GF-D8 (cell line): ENCODE results near the gene C8A.

Experiments
- DNase-seq: peaks from one replicate; lab custom pipeline; 2025; lab: John Stamatoyannopoulos, UW

Gene C8A

DNA sequence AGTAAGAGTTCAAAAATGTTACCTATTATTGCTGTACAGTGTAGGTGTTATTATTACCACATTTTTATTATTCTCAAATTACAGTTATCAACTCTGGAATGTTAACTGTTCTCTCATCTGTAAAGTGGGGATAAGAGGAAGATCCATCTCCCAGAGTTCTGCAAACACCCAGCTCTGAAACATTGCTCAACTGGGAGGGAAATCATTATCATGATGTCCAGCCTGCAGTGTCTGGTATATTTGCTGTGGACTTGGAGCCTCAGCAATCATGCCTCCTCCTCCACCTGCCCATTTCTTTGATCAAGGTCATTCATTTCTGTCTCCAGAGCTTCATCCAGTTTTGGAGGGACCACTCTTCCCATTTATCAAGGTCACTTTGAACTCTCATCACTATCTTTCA lies 39.4 kb downstream of the C8A start:
- DNase-seq, result no peak

GRCh38 chr1:56897150-56898004 lies 42.8 kb downstream of the C8A start:
- DNase-seq, result no peak

DNA sequence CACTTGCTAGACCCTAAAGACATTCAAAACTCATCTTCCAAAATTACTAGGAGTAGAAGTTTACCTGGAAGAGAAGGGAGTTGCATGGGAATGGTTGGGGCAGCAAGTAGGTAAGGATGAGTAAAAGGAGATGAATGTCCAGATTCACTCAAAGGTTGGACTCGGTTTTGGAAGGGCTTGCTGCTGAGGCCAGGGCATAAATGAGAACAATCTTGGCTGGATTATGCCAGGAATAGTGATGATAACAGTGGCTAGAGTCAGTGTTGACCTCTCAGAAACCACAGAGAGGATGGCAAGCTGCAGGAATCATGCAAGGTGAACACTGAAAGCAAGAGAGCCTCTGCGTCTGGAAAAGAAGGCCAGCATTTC lies 43.4 kb downstream of the C8A start:
- no peak for DNase-seq

DNA sequence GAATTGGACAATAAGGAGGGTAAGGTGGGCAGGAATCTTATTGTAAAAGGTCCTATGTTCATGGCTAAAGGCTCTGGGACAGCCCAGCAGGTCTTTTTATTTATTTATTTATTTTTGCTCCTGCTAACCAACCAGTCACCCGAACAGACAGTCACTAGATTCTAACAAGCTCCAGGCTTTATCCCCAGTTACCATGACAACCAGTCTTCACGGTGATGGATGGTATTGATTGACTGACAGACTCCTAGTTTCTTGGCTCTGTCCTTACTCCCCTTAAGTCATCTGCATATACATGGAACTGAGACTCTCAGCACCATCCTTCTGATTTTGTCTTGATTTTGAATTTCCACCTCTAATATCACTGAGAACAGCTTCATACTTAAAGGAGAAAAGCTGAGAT lies 44.3 kb downstream of the C8A start:
- DNase-seq, result no peak

- DNase-seq, result no peak
Measured at GRCh38 chr1:56901716-56902115, 47.1 kb downstream of the C8A start.

GRCh38 chr1:56903778-56904177 lies 49.2 kb downstream of the C8A start:
- no peak for DNase-seq

DNA sequence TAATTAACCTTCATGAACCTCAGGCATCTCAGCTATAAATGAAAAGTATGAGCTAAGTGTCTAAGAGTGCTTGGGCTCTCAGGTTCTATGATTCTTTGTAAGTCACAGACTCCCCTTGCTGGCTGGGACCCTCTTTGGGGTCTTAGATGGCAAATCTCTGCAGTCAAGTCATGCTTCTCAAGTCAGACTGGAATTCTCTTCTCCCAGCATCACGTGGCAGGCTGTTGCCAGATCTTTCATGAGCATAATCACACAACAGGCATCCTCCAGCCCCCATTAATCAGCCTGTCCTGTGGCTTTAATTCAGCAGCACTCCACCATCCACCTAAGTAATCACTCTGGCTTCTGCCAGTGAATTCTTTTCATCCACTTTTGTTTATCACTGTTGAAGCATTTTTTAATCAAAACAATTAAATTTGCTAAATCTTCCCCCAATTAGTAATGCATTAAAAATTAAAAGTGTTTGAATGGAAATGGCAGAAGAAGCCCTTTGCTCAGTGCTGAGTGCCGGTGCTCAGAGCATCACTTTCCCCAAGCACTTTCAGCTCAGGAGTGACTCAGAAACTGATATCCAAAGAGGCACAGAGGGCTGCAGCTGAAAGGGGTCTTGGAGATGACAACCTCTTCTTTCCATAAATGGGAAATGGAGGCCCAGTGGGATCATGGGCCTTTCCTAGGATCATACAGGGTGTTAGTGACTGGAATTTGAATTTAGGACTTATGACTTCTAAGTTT lies 50.2 kb downstream of the C8A start:
- no peak for DNase-seq

- DNase-seq, result no peak
Measured at GRCh38 chr1:56905667-56906066, 51.1 kb downstream of the C8A start.

GRCh38 chr1:56908619-56909221 lies 54.1 kb downstream of the C8A start:
- peak; percentile 59 for DNase-seq

GRCh38 chr1:56910441-56910985 lies 55.9 kb downstream of the C8A start:
- DNase-seq, result peak; percentile 91

DNA sequence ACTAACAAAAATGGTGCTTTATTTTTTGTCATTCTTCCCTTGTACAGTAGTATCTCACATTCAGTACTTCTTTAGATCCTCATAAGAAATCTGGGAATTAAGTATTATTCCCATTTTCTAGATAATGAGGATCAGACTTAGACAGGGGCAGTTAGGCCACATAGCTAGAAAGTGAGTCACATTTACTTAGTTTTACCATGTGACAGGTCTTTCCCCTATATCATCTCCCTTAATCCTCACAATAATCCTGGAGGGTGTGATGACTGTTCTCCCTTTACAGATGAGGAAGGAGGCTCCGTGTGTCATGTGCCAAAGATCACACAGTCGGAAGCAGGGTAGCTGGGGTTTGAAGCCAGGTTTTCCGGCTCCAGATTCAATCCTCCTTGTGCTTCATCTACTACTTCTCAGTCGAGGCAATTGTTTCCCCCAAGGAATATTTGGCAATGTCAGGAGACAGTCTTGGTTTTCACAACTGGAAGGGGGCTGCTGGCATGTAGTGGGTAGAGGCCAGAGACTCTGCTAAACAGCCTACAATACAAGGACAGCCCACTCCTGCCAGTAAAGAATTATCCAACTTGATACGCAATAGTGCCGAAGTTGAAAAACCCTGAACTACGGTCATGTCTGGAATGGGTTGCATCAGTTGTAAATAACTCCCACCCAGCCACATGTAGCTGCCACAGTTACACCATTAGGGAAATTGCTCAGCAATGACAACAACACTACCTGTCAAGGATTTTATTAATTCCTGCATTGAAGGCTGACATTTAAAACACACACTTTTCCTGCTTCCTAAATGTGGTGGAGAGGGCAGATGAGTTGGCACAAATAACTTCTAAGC lies 56.7 kb downstream of the C8A start:
- DNase-seq, result no peak

- DNase-seq, result no peak
Measured at GRCh38 chr1:56912325-56912724, 57.7 kb downstream of the C8A start.

DNA sequence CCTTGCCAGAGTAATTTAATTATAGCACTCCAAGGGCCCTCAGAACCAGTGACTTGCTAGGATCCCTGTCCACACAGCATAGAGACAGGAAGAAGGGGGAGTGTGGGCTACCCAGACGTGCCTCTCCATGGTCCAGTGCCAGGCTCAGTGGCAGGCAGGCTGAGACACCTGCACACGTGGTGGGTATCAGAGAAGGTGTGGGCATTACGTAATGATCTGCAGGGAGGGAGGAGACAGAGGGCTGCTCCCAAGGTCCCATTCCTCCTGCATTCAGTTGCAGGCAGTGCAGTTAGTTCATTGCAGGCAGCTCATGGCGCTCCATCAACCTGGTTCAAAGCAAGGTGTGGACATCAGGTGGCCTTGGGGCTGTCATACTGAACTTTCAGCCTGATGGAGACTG lies 61.4 kb downstream of the C8A start:
- no peak for DNase-seq

DNA sequence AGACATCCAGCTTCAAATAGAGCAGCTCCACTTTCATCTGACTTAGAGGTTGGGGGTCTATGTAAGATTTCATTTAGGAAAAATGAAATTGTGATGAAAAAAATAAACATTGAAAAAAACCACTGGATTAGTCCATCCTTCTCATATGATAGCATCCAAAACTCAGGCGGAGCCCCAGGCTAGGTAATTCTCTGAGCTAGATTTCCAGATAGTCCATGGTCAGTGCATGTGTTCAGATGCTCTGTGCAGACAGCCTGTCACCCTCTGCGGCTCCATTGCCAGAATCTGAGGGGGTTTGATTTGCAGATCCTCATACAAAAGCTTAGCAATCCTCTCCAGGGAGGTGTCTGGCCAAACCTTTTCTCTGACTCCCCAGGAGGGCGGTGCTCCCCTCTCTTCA lies 62.0 kb downstream of the C8A start:
- no peak for DNase-seq

- DNase-seq, result no peak
Measured at GRCh38 chr1:56917356-56917755, 62.8 kb downstream of the C8A start.

DNA sequence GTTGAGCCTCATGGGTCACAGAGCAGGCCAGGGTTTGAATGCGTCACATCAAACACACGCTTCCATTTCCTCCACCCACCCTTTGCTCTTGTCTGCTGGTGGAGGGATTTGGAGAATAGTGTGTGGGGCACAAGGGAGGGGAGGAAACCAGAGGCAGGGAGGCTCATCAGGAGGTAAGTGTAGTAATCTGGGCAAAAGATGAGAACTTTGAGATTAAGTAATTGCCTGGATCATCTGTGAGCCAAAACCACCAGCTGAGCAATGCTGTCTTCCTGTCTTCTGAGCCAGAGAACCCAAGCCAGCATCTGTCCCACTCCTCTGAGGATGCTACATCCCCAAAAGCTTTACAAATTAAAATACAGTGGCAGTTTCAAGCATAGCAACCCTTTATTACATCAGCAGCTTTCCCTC lies 66.0 kb downstream of the C8A start:
- no peak for DNase-seq

GRCh38 chr1:56921479-56921878 lies 66.9 kb downstream of the C8A start:
- no peak for DNase-seq

DNA sequence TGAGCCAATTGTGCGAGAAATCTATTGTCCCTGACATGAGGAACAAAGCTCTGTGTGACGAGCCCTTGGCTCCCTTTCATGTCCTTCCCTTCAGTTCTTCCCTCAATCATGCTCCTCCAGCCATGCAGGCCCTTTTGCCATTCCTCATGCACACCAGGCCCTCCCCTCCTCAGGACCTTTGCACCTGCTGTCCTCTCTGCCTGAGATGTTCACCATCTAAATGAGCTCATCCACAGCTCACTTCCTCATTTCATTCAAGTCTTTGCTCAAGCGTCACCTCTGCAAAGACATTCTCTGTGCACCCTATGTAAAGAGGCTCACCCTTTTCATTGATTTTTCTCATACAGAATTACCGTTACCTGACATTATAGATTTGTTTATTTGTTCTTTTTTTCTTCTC lies 67.5 kb downstream of the C8A start:
- DNase-seq, result no peak

DNA sequence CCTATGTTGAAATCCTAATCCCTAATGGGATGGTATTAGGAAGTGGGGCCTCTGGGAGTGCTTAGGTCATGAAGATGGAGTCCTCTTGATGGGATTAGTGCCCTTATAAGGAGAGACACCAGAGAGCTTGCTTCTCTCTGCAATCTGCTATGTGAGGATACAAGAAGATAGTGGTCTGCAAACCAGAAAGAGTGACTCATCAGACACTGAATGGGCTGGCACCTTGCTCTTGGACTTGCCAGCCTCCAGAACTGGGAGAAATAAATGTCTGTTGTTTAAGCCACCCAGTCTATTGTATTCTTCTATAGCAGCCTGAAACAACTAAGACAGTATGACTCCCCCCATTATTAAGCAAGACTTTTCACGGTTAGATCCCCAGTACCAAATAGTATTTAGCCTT lies 67.9 kb downstream of the C8A start:
- DNase-seq, result no peak

GRCh38 chr1:56923201-56923600 lies 68.6 kb downstream of the C8A start:
- DNase-seq, result no peak

DNA sequence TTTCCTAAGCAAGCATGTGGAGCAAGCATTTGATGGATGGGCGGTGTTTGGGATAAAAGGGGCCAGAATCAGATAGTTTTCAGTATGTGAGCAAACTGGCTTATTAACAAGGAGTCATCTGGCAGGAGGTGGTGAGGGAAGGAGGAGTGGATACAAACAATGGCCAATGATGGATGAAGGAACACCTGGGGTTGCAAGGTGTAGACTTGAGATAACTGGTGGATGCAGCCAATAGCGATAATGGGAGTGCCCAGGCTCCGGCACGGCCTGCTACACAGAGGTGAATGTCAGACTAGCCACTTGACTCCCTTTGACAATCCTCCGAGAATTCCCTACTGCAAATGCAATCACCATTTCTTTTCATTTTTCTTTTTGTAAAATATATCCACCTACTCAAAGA lies 69.5 kb downstream of the C8A start:
- DNase-seq, result no peak

- no peak for DNase-seq
Measured at GRCh38 chr1:56925193-56925592, 70.6 kb downstream of the C8A start.
